Measurements from ENCODE around the gene TMEM156. TPM values are rescaled to one million over a fixed set of nuclear protein-coding genes. Genes with fewer than 3 reads are reported as not detected.

Gene TMEM156
- total and polyA plus RNA-seq, 10 of the 15 experiments (the other 5 are each of a cell fraction or from before 2014, with no cell fraction given): 20.8 to 48.3 (median 32.7) TPM

DNA sequence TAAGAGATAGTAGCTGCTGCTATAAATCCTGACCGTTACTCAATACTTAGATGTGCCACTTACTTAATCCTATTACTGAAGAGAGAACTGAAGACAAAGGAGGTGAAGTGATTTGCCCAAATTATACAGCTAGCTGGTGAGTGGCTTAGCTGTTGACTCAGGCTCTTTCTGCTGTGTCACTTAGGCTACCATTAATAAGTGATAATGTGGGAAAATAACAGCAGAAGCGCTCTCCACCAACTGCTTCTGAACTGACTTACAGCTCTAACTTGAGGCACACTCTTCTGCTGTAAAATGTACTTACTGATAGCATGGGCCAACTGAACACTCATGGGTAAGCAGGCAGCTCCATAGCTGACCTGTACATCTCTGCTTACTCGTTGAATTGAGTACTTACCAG lies 22.3 kb upstream of the TMEM156 start (continued):
- TF ChIP-seq, protein P1, sequence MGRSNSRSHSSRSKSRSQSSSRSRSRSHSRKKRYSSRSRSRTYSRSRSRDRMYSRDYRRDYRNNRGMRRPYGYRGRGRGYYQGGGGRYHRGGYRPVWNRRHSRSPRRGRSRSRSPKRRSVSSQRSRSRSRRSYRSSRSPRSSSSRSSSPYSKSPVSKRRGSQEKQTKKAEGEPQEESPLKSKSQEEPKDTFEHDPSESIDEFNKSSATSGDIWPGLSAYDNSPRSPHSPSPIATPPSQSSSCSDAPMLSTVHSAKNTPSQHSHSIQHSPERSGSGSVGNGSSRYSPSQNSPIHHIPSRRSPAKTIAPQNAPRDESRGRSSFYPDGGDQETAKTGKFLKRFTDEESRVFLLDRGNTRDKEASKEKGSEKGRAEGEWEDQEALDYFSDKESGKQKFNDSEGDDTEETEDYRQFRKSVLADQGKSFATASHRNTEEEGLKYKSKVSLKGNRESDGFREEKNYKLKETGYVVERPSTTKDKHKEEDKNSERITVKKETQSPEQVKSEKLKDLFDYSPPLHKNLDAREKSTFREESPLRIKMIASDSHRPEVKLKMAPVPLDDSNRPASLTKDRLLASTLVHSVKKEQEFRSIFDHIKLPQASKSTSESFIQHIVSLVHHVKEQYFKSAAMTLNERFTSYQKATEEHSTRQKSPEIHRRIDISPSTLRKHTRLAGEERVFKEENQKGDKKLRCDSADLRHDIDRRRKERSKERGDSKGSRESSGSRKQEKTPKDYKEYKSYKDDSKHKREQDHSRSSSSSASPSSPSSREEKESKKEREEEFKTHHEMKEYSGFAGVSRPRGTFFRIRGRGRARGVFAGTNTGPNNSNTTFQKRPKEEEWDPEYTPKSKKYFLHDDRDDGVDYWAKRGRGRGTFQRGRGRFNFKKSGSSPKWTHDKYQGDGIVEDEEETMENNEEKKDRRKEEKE (IDR thresholded peaks at IDR 0.05): no peak
- TF ChIP-seq MEF2B (IDR thresholded peaks at IDR 0.05; ENCODE audit: partially characterized antibody, poor library complexity, severe bottlenecking) (no peak), FOXM1 (IDR thresholded peaks at IDR 0.05; ENCODE audit: low read depth, low read length) (no peak), ATF7 (IDR thresholded peaks at IDR 0.05; ENCODE audit: low read depth) (no peak), CREM (IDR thresholded peaks at IDR 0.05; ENCODE audit: low read depth) (no peak), ZBED1 (IDR thresholded peaks at IDR 0.05; ENCODE audit: borderline replicate concordance) (no peak), SREBF1 (IDR thresholded peaks at IDR 0.05; ENCODE audit: low read length) (no peak), MLLT1 (IDR thresholded peaks at IDR 0.05) (no peak), HCFC1 (IDR thresholded peaks at IDR 0.05; ENCODE audit: low read length) (no peak)
- TF ChIP-seq, protein P2, sequence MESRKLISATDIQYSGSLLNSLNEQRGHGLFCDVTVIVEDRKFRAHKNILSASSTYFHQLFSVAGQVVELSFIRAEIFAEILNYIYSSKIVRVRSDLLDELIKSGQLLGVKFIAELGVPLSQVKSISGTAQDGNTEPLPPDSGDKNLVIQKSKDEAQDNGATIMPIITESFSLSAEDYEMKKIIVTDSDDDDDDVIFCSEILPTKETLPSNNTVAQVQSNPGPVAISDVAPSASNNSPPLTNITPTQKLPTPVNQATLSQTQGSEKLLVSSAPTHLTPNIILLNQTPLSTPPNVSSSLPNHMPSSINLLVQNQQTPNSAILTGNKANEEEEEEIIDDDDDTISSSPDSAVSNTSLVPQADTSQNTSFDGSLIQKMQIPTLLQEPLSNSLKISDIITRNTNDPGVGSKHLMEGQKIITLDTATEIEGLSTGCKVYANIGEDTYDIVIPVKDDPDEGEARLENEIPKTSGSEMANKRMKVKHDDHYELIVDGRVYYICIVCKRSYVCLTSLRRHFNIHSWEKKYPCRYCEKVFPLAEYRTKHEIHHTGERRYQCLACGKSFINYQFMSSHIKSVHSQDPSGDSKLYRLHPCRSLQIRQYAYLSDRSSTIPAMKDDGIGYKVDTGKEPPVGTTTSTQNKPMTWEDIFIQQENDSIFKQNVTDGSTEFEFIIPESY (IDR thresholded peaks at IDR 0.05): no peak

Data from GM12878 (cell line).